ENCODE results near the gene CHST5.

DNA sequence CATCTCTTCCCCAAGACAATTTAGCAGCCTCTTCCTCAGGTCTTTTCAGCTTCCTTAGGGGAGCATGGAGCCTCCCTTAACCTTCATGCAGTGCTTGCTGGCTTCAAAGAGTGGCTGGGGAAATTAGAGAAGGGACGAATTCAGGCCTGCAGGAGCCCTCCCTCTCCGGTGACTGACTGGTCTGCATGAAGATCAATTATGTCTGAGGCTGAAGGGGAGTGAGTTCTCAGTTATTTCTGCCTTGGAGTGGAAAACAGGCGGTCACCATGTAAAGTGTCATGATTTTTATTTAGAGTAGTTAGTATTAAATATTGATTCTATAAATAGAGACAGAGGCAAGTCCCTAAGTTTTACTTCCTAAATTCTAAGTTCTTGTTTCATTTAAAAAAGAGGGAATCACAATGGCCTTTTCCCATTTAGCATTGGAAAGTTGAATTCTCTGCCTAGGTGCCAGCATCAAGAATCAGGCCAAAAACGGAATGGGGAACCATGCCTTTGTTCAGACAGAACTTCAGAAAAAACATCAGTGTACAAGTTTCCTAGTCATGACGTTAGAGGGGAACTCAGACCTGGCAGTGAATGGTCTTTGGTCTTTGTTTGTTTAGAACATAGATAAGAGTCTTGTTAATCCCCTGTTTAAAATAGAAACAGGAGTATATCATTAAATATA lies 34.6 kb upstream of the CHST5 start:
- no peak for TF ChIP-seq CTCF (IDR thresholded peaks at IDR 0.05)
- TF ChIP-seq EZH2 (IDR thresholded peaks at IDR 0.05; ENCODE audit: borderline replicate concordance, insufficient read depth, low read depth, low read length, poor library complexity, severe bottlenecking) = no peak

All from B cell (primary cell).